Nephron (organoid): ENCODE results near the gene UBE2J1.

ENCODE experiments used
- H3K27ac Mint-ChIP-seq, 3 experiments: 2 replicates each; pipeline ENCODE4 v1.8.0; 2020; ENCODE audit warnings: mixed read lengths in 3 of 3, mild to moderate bottlenecking in 2 of 3, moderate library complexity in 1 of 3
- H3K27me3 Mint-ChIP-seq: 2 replicates; pipeline ENCODE4 v1.8.0; 2021; ENCODE audit warnings: low read depth, mild to moderate bottlenecking, moderate library complexity, mixed read lengths
- H3K36me3 Mint-ChIP-seq: 2 replicates; pipeline ENCODE4 v1.8.0; 2020; ENCODE audit warnings: low read depth, mixed read lengths
- H3K4me1 Mint-ChIP-seq: 2 replicates; pipeline ENCODE4 v1.8.0; 2020; ENCODE audit warnings: mixed read lengths
- H3K4me3 Mint-ChIP-seq, 3 experiments: 2 replicates each; pipeline ENCODE4 v1.8.0; 2020; ENCODE audit warnings: mild to moderate bottlenecking in 3 of 3, mixed read lengths in 3 of 3, moderate library complexity in 2 of 3
- H3K9me3 Mint-ChIP-seq: 2 replicates; pipeline ENCODE4 v1.8.0; 2020; ENCODE audit warnings: mixed read lengths
- TF ChIP-seq, protein P1 (sequence below), 3 experiments: fragments of 200-600 bp; sonication (generic); IDR thresholded peaks; one replicate each; pipeline ENCODE4 v1.5.0; 2021; ENCODE audit warnings: antibody characterized with exemption in 3 of 3; ENCODE audit not compliant: unreplicated experiment in 3 of 3

The UBE2J1 gene

DNA sequence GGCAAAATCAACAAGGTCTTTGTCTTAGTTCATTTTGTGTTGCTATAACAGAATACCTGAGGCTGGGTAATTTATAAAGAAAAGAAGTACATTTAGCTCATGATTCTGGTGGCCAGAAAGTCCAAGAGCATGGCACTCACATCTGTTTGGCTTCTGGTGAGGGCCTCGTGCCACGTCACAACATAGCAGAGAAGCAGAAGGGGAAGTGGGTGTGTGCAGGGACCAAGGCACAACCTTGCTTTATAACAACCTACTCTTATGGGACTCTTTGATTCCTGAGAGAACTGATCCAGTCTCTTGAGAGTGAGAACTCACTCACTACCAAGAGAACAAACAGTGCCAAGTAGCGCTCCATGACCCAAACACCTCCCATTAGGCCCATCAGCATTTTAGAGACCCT is 62.8 kb downstream of the UBE2J1 start:
- Mint-ChIP-seq H3K27ac (no peak overlapping the region), H3K4me1 (peaks cover 33% of the 10 kb centered on the region), H3K9me3 (no peaks in the 10 kb centered on the region), H3K27me3 (no peaks in the 10 kb centered on the region), H3K4me3 (no peak overlapping the region), H3K36me3 (no peaks in the 10 kb centered on the region)
- TF ChIP-seq, protein P1, sequence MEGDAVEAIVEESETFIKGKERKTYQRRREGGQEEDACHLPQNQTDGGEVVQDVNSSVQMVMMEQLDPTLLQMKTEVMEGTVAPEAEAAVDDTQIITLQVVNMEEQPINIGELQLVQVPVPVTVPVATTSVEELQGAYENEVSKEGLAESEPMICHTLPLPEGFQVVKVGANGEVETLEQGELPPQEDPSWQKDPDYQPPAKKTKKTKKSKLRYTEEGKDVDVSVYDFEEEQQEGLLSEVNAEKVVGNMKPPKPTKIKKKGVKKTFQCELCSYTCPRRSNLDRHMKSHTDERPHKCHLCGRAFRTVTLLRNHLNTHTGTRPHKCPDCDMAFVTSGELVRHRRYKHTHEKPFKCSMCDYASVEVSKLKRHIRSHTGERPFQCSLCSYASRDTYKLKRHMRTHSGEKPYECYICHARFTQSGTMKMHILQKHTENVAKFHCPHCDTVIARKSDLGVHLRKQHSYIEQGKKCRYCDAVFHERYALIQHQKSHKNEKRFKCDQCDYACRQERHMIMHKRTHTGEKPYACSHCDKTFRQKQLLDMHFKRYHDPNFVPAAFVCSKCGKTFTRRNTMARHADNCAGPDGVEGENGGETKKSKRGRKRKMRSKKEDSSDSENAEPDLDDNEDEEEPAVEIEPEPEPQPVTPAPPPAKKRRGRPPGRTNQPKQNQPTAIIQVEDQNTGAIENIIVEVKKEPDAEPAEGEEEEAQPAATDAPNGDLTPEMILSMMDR (IDR thresholded peaks at IDR 0.05; ENCODE audit: unreplicated experiment in 3 of 3) = no peak

DNA sequence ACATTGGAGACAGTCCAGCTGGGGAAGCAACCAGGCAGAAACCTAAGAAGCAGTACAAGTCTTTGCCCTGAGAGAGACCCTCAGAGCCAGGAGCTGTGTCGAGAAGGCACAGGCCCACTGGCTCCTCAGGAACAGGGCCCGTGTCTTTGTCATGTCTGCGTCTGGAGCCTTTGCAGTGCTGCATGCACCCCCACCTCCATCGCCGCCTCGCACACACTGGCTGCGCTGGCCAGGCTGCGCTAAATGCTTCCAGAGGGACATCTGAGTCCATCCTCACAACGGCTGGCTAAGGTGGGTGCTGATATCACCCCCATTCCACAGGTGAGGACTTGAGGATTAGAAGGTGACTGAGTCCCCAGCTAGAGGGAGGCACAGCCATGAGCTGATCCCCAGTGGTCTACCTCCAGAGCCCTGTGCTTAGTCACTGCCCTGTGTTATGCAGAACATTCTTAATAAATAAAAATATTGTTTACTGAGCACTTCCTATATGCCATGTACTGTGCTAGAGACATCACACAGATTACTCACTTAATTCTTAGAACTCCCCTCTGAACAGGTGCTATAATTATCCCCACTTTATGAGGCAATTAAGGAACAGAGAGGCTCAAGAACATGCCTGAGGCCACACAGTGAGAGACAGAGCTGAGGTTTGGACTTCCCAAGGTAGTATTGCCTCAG is 65.0 kb downstream of the UBE2J1 start:
- Mint-ChIP-seq H3K27ac (no peak overlapping the region), H3K27me3 (peaks cover 3% of the 10 kb centered on the region), H3K36me3 (no peaks in the 10 kb centered on the region), H3K4me3 (no peak overlapping the region), H3K9me3 (no peaks in the 10 kb centered on the region), H3K4me1 (peaks cover 33% of the 10 kb centered on the region)
- TF ChIP-seq, protein P1 (IDR thresholded peaks at IDR 0.05; ENCODE audit: unreplicated experiment in 3 of 3) = no peak

DNA sequence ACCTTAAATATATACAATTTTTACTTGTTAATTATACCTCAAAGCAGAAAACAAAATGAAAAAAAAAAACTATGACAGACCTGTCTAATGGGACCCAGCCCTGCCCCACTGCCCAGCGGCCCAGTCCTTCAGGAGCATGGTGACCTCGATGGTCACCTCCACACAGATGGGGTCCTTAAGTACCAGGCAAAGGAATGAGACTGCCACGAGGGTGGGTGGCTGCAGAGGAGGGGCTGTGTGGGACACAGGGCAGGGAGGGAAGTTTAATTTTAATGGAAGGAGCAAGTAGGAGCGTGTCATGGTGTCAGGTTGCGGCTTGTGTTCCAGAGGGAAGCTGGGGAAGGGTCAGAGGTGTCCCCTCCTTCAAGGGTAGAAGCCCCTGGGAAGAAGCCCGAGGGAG is 66.0 kb downstream of the UBE2J1 start:
- H3K27ac Mint-ChIP-seq = no peak overlapping the region
- TF ChIP-seq, protein P1 (IDR thresholded peaks at IDR 0.05; ENCODE audit: unreplicated experiment in 3 of 3) = no peak
- H3K4me1 Mint-ChIP-seq = peaks cover 30% of the 10 kb centered on the region
- peaks cover 3% of the 10 kb centered on the region for H3K27me3 Mint-ChIP-seq
- no peak overlapping the region for H3K4me3 Mint-ChIP-seq
- no peaks in the 10 kb centered on the region for H3K9me3 Mint-ChIP-seq
- H3K36me3 Mint-ChIP-seq = no peaks in the 10 kb centered on the region

DNA sequence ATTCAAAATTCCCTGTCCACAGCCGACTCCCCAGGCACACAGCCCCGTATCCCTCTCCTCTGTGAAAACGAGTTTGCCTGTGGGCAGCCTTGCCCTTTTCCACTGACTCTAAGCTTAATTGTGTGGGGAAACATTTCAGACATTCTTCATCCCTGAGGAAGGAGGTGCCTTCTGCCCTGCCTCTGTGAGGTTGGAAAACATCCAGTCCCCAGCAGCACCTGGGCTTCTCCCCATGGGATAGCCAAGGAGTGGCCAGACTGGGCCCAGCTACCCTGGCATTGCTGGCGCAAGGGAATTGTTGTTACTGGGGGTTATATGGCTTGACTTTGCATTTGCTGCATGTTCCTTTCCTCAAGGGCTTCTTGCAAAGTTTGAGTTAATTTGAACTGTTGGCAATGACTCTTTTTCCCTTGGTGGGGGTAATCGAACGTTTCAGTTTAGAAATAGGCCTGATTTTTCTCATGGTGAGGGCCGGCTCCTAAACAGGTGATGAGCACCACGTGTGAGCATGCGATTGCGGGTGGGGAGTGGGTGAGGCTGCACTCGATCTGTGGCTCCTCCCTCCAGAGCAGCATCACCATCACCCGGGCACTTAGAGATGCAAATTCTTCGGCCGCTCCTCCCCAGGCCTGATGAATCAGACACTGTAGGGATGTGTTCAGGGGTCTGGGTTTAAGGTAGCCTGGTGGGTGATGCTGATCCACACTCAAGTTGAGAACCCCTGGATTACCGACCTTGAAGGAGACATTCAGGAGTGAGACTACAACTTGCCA is 67.4 kb downstream of the UBE2J1 start:
- no peak overlapping the region for H3K27ac Mint-ChIP-seq
- TF ChIP-seq, protein P1 (IDR thresholded peaks at IDR 0.05; ENCODE audit: unreplicated experiment in 3 of 3) = no peak
- H3K27me3 Mint-ChIP-seq = peaks cover 3% of the 10 kb centered on the region
- no peak overlapping the region for H3K4me3 Mint-ChIP-seq
- no peaks in the 10 kb centered on the region for H3K9me3 Mint-ChIP-seq
- no peaks in the 10 kb centered on the region for H3K36me3 Mint-ChIP-seq
- H3K4me1 Mint-ChIP-seq = peaks cover 20% of the 10 kb centered on the region

DNA sequence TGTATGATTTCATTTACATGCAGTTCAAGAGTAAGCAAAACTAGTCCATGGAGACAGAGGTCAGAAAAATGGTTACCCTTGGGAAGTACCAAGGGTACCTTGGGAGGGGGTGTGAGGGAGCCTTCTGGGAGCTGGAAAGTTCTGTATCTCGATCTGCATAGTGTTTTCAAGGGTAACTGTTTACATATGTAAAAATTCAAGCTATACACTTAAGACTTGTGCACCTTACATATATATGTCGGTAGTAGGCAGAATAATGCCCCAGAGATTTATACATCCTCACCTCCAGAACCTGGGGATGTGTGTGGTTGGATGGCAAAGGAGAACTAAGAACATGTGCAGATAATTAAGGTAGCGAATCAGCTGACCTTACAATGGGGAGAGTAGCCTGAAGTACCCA is 68.4 kb downstream of the UBE2J1 start:
- Mint-ChIP-seq H3K27ac (no peak overlapping the region), H3K4me1 (peaks cover 10% of the 10 kb centered on the region), H3K4me3 (no peak overlapping the region), H3K36me3 (no peaks in the 10 kb centered on the region), H3K9me3 (no peaks in the 10 kb centered on the region), H3K27me3 (peaks cover 3% of the 10 kb centered on the region)
- TF ChIP-seq, protein P1 (IDR thresholded peaks at IDR 0.05; ENCODE audit: unreplicated experiment in 3 of 3) = no peak
